Fibroblast of lung (primary cell): Measurements from ENCODE around the gene CYP2F1. TPM values are rescaled to one million over a fixed set of nuclear protein-coding genes. Genes with fewer than 3 reads are reported as not detected.
"Not testable (repeated sequence)": the region's sequence is repeated elsewhere in the genome, so short reads cannot be mapped to it uniquely, and the experiment has no call there.

ENCODE experiments used
- DNase-seq, 2 donors: peaks; one replicate each; pipeline versions ENCODE4 v3.0.0 to v3.0.0-alpha.2; 2010; ENCODE audit warnings: low read depth in 2 of 2
- H2AFZ ChIP-seq: 2 replicates; pipeline ENCODE4 v1.5.1; 2012; ENCODE audit warnings: low read length, control low read depth, inconsistent platforms
- H3K27ac ChIP-seq: 2 replicates; pipeline ENCODE4 v1.5.1; 2011; ENCODE audit warnings: low read length, control low read depth; ENCODE audit not compliant: insufficient read depth
- H3K27me3 ChIP-seq: 2 replicates; pipeline ENCODE4 v1.5.1; 2011; ENCODE audit warnings: mild to moderate bottlenecking, low read length; ENCODE audit not compliant: control insufficient read depth, insufficient read depth
- H3K36me3 ChIP-seq: 2 replicates; pipeline ENCODE4 v1.5.1; 2011; ENCODE audit warnings: low read length; ENCODE audit not compliant: control insufficient read depth, insufficient read depth
- H3K4me1 ChIP-seq: 2 replicates; pipeline ENCODE4 v1.5.1; 2011; ENCODE audit warnings: low read length; ENCODE audit not compliant: control insufficient read depth, insufficient read depth; ENCODE audit errors: extremely low read depth
- H3K4me2 ChIP-seq: 2 replicates; pipeline ENCODE4 v1.5.1; 2011; ENCODE audit warnings: low read length, control low read depth; ENCODE audit not compliant: insufficient read depth; ENCODE audit errors: extremely low read depth
- H3K4me3 ChIP-seq, 4 experiments: fragments of 200-600 bp in 1 of 4; sonication (generic) in 1 of 4; replicated peaks in 1 of 4; 2 replicates each; pipeline ENCODE4 v1.5.1; 2011 to 2016; ENCODE audit warnings: low read length in 4 of 4, low read depth in 3 of 4, mild to moderate bottlenecking in 3 of 4, control low read depth in 2 of 4, inconsistent platforms in 1 of 4, mixed read lengths in 1 of 4; ENCODE audit not compliant: insufficient read depth in 1 of 4; ENCODE audit errors: control extremely low read depth in 1 of 4
- H3K79me2 ChIP-seq: 2 replicates; pipeline ENCODE4 v1.5.1; 2012; ENCODE audit warnings: mild to moderate bottlenecking, low read length, inconsistent platforms; ENCODE audit not compliant: control insufficient read depth, insufficient read depth
- H3K9ac ChIP-seq: 2 replicates; pipeline ENCODE4 v1.5.1; 2011; ENCODE audit warnings: mild to moderate bottlenecking, low read length, control low read depth; ENCODE audit not compliant: insufficient read depth
- H3K9me3 ChIP-seq: 2 replicates; pipeline ENCODE4 v1.5.1; 2012; ENCODE audit warnings: low read depth, low read length; ENCODE audit not compliant: control insufficient read depth, insufficient read depth
- H4K20me1 ChIP-seq: 2 replicates; pipeline ENCODE4 v1.5.1; 2011; ENCODE audit warnings: low read length; ENCODE audit not compliant: control insufficient read depth, insufficient read depth; ENCODE audit errors: extremely low read depth
- EZH2 ChIP-seq: IDR thresholded peaks from 2 replicates; pipeline ENCODE4 v1.5.1; 2012; ENCODE audit warnings: low read length, control low read depth, mild to moderate bottlenecking; ENCODE audit errors: missing control alignments
- polyA plus RNA-seq, 2 donors: library from polyadenylated mRNA; depleted of rRNA in 1 of 2; stranded (reverse) in 1 of 2; unstranded in 1 of 2; fragments of >200 nt; gene quantifications; 2 replicates each; pipeline ENCODE4 v1.2.1, GENCODE V29; 2011 to 2012; ENCODE audit warnings: missing spikeins in 1 of 2
- total RNA-seq: library from RNA; depleted of rRNA; stranded (reverse); fragments of >200 nt; gene quantifications from 2 replicates; pipeline ENCODE4 v1.2.1, GENCODE V29; 2014
- TF ChIP-seq, protein P1 (sequence below), 2 donors: IDR thresholded peaks in 1 of 2; conservative IDR thresholded peaks in 1 of 2; 1 replicate in 1 of 2; 2 replicates in 1 of 2; pipeline ENCODE4 v1.5.1; 2011 to 2012; ENCODE audit warnings: low read length in 2 of 2, control low read depth in 1 of 2, inconsistent platforms in 1 of 2, low read depth in 1 of 2, mild to moderate bottlenecking in 1 of 2

CYP2F1 gene
- total and polyA plus RNA-seq, 2 donors (not counting 1 experiment from before 2014, with no cell fraction given), result not detected

GRCh38 chr19:41123716-41124294 is 9.6 kb downstream of the CYP2F1 start:
- no peaks in the 10 kb centered on the region for H3K79me2 ChIP-seq
- no peak for TF ChIP-seq EZH2
- TF ChIP-seq, protein P1, sequence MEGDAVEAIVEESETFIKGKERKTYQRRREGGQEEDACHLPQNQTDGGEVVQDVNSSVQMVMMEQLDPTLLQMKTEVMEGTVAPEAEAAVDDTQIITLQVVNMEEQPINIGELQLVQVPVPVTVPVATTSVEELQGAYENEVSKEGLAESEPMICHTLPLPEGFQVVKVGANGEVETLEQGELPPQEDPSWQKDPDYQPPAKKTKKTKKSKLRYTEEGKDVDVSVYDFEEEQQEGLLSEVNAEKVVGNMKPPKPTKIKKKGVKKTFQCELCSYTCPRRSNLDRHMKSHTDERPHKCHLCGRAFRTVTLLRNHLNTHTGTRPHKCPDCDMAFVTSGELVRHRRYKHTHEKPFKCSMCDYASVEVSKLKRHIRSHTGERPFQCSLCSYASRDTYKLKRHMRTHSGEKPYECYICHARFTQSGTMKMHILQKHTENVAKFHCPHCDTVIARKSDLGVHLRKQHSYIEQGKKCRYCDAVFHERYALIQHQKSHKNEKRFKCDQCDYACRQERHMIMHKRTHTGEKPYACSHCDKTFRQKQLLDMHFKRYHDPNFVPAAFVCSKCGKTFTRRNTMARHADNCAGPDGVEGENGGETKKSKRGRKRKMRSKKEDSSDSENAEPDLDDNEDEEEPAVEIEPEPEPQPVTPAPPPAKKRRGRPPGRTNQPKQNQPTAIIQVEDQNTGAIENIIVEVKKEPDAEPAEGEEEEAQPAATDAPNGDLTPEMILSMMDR (conservative IDR thresholded peaks at IDR 0.05 in 1 of 2, IDR thresholded peaks at IDR 0.05 in 1 of 2; ENCODE audit: low read depth in 1 of 2, low read length in 2 of 2), result no peak
- H2AFZ ChIP-seq, result no peak overlapping the region
- H3K27ac ChIP-seq, result no peak overlapping the region
- H3K36me3 ChIP-seq, result no peaks in the 10 kb centered on the region
- DNase-seq, result no peak
- no peaks in the 10 kb centered on the region for H3K4me1 ChIP-seq
- H4K20me1 ChIP-seq, result no peaks in the 10 kb centered on the region
- no peak overlapping the region for H3K4me2 ChIP-seq
- no peak overlapping the region for H3K4me3 ChIP-seq
- H3K27me3 ChIP-seq, result no peaks in the 10 kb centered on the region
- no peak overlapping the region for H3K9ac ChIP-seq
- no peaks in the 10 kb centered on the region for H3K9me3 ChIP-seq

GRCh38 chr19:41126765-41127203 is 12.6 kb downstream of the CYP2F1 start:
- H3K27ac ChIP-seq, H3K9me3 ChIP-seq, H3K27me3 ChIP-seq, H3K9ac ChIP-seq, H3K4me1 ChIP-seq, H3K36me3 ChIP-seq, H2AFZ ChIP-seq, H3K4me2 ChIP-seq, H3K79me2 ChIP-seq, H4K20me1 ChIP-seq, H3K4me3 ChIP-seq: not testable (repeated sequence)
- TF ChIP-seq, protein P1 (conservative IDR thresholded peaks at IDR 0.05 in 1 of 2, IDR thresholded peaks at IDR 0.05 in 1 of 2; ENCODE audit: low read depth in 1 of 2, low read length in 2 of 2), result peak; percentile 64 to 68
- peak in 1 of 2 donors; percentile 35 for DNase-seq

GRCh38 chr19:41127362-41127761 is 13.1 kb downstream of the CYP2F1 start:
- not testable (repeated sequence) for H2AFZ ChIP-seq, H3K9me3 ChIP-seq, H3K79me2 ChIP-seq, H3K4me2 ChIP-seq, H3K27ac ChIP-seq, H3K27me3 ChIP-seq, H4K20me1 ChIP-seq, H3K9ac ChIP-seq, H3K4me1 ChIP-seq, H3K36me3 ChIP-seq, H3K4me3 ChIP-seq, DNase-seq
